Stimulated activated CD4-positive, alpha-beta T cell treated with anti-CD3 and anti-CD28 coated beads, Interleukin-4, amount 100 ng/mL, for 4 hours (primary cell): ENCODE measurements around the gene LRRC38.

Source experiments
- DNase-seq, 2 experiments: peaks; one replicate each; pipeline ENCODE4 v3.0.0-alpha.2; 2020

Gene LRRC38

GRCh38 chr1:13516606-13517005, 2.8 kb upstream of the LRRC38 start:
- no peak for DNase-seq

DNA sequence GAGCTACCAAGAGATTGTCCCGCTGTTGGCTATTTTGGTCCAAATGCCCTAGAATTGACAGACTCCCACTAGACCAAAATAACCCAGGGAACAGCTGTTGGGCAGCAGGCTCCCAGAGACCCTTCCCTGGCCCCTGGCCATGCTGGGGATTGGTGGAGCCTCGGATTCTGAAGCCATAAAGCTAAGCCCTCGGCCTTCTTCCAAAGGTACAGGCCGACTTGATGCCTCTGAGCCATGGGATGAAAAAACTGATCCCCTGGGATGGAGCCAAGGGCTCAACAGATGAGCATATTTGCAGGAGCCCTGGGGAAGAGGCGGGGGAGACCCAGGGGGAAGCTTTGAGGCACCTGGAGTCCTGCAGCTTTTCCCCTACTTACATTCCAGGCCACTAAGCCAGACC, 1.0 kb upstream of the LRRC38 start:
- no peak for DNase-seq

DNA sequence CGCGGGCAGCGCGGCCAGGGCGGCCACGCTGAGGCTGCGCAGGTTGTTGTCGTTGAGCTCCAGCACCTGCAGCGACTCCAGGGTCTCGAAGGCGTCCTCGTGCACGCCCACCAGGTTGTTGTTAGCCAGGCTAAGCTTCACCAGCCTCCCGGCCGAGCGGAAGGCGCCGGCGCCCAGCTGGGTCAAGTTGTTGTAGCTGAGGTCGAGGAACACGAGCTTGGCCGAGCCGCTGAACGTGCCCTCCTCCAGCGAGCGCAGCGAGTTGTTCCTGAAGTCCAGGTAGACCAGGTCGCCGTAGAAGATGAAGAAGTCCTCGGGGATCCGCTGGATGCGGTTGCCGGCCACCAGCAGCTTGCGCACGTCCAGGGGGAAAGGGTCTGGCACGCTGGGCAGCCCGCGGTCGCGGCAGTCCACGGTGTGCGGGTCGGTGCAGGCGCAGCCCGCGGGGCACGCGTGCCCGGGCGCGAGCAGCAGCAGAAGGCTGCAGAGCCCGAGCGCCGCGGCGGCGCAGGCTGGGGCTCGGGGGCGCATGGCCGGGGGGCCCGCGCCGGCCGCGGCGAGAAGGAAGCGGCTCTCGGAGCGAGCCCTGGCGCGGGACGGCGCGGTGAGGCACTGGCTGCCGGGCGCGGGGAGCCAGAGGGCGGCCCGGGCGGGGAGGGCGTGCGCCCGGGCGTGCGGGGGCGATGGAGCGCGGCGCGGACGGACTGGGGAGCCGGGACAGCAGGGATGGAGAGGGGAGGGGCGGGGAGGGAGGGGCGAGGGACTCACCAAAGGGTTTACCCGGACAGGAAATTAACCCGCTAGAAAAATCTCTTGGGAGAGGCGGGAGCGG, 524 bp downstream of the LRRC38 start:
- DNase-seq, result no peak

DNA sequence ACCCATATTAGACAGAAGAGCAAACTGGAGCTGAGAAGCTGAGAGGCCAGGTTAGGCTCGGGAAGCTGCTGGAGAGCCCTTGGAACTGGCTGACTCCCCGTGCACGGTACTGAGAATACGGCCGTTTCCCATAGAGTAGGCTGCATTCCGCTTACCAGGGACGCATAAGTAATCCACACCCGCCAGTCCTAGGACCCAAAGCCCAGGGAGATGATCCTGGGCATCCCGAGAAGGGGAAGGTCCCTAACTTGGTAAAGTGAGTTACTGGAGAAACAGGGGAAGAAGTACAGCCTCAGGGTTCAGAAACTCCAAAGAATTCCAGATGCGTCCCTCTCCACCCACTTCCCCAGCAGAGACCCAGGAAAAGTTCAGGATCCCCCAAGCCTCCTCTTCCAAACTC, 1.3 kb downstream of the LRRC38 start:
- no peak for DNase-seq

DNA sequence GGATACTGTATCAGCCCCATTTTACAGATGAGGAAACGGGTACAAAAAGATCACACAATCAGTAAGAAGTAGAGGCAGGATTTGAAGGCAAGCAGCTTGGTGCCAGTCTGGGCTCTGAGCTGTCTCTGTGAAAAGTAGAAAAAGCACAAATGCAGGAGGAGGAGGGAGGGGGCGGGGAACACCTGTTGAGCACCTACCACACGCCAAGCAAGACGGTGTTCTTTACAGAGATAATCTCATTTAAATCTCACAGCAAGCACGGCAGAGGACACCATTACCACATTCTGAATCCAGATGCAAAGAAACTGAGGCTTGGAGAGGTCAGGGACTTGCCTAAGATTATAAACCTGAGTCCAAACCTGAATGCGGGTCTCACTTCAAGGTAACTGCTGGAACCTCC, 3.3 kb downstream of the LRRC38 start:
- DNase-seq, result no peak

DNA sequence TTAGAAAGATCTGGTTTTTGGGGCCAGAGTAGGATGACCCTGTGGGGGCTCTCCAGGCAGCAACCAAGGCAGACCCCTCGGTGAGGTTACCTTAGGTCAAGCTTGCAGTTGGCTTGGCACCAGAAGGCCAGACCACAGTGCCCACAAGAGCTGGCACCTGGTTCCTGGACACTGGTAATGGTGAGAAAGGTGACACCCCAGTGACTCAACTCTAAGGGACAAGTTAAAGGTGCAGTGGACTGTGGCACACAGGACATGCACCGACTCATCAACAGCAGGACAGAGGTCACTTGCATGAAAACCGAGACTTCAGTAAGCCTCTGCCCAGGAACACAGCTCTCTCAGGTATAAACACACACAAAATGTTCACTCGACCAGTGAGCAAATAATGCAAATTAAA, 6.7 kb downstream of the LRRC38 start:
- no peak for DNase-seq

DNA sequence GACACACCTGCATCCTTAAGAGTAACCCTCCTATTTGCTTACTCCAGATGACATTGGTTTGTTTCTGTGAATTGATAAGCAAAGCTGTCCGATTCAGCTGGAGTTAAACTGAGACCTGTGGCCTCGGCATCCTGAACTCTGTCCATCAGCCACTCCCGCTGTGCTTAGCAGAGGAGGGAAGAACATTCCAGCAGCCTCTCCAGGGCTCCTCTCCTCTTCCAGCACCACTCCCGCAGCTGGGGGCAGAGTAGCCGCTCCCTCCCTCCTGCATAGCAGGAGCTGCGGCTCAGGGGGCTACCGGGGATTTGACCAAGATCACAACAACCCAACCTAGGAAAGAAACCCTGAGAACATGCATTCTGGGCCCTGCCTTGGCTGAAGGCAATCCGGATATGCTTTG, 8.8 kb downstream of the LRRC38 start:
- DNase-seq, result no peak

DNA sequence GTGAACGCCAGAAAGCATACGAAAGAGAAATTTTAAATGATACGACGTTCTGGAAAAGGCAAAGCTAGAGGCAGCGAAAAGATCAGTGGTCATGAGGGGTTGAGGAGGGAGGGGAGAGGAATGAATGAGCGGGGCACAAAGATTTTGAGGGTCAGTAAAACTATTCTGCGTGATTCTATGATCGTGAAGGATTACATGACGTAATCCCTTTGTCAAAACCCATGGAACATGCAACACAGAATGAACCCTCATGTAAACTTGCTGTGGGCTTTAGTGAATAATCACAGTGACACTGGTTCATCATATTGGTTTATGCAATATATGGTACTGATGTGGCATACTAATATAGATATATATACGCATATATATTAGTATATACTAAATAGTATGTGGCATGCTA, 13.0 kb downstream of the LRRC38 start:
- DNase-seq, result no peak

DNA sequence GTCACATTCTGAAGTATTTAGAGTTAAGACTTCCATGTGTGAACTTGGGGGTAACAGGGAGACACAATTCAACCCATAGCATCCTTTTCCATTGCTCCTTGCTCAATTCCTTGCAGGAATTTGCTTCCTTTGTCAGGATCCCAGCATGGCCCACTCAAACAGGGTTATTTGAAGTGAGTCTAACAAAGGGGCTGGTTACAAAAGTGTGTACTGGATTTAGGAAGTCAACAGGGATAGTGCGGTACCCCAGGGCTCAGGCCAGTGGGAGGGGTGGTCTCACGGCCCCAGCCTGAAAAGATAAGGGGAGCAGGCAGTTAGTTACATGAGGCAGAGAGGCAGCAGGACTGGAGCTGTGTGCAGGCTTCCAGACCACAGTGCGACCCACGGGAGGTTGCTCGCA, 14.4 kb downstream of the LRRC38 start:
- no peak for DNase-seq

DNA sequence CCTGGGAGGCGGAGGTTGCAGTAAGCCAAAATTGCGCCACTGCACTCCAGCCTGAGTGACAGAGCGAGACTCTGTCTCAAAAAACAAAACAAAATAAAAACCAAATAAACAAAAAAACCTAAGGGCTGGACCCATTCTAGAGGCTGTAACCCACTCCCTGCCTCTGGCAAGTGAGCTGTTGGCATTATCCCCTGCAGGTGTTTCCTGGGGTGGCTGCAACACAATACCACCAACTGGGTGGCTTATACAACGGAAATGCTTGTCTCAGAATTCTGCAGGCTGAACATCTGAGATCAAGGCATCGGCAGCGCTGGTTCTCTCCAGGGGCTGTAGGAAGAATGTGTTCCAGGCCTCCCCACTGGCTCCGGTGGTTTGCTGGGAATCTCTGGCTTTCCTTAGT, 15.2 kb downstream of the LRRC38 start:
- no peak for DNase-seq

GRCh38 chr1:13495186-13495585, 18.6 kb downstream of the LRRC38 start:
- no peak for DNase-seq

GRCh38 chr1:13494712-13495111, 19.1 kb downstream of the LRRC38 start:
- DNase-seq, result no peak

DNA sequence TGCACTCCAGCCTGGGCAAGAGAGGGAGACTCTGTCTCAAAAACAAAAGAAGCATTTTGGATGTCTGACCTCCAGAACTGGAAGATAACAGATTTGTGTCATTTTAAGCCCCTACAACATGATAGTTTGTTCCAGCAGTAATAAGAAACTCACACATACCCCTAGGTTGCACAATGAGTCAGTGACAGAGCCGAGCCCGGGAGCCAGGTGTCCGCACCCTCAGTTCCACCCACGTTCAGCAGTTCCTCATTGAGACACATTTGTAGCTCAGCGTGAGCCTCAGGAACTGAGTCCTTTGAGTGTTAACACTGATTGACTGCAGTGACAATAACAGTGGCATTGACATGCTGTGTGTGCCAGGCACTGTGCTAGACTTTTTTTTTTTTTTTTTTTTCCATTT, 19.8 kb downstream of the LRRC38 start:
- no peak for DNase-seq

DNA sequence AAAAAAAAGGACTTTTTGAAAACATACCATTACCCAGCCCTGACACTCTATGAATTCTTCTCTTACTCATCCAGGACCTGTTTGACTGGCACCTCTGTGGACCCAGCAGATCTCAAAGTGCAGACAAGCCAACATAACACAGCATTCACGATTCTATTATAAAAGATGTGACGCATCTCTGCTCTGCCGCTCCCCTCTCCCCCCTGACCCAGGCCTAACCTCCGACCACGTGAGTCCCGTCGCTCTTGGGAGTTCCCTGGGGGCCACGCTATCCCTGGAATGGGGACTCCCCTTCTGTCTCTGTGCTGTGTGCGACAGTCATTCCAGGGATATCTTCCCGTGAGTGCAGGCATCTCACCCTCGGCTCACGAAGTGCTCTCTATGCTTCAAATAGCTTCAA, 21.1 kb downstream of the LRRC38 start:
- DNase-seq, result no peak

DNA sequence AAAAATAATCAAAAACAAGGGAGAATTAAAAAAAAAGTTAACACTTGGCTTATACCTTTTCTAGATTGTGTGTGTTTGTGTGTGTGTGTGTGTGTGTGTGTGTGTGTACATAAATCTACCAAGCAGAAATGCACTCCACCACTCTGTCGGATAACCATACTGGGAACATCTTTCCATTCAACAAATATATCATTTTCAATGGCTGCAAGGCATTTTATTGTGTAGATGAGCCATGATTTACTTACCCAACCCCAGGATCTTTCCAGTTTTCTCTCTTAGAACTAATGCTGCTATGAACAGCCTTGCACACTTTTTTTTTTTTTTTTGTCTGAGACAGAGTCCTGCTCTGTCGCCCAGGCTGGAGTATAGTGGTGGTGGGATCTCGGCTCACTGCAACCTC, 25.8 kb downstream of the LRRC38 start:
- no peak for DNase-seq

GRCh38 chr1:13487143-13487868, 26.5 kb downstream of the LRRC38 start:
- no peak for DNase-seq

GRCh38 chr1:13483946-13484345, 29.9 kb downstream of the LRRC38 start:
- no peak for DNase-seq

DNA sequence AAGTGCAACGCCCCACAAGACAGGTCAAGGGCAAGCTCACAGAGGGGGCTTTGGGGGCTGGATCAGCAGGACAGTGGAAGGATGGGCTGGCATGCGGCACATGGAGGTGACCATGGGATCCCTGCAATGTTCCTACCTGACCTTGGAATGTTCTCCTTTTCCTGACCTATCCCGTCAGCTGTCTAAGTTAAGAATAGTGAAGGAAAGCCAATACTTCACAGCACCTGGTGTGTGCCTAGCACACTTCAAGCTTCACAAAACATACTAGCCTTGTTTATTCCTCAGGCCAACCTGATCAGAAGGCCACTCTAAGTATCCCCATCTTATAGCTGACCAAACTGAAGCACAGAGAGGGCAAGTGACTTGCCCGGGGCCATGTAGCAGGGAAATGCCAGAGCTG, 31.2 kb downstream of the LRRC38 start:
- DNase-seq, result no peak

DNA sequence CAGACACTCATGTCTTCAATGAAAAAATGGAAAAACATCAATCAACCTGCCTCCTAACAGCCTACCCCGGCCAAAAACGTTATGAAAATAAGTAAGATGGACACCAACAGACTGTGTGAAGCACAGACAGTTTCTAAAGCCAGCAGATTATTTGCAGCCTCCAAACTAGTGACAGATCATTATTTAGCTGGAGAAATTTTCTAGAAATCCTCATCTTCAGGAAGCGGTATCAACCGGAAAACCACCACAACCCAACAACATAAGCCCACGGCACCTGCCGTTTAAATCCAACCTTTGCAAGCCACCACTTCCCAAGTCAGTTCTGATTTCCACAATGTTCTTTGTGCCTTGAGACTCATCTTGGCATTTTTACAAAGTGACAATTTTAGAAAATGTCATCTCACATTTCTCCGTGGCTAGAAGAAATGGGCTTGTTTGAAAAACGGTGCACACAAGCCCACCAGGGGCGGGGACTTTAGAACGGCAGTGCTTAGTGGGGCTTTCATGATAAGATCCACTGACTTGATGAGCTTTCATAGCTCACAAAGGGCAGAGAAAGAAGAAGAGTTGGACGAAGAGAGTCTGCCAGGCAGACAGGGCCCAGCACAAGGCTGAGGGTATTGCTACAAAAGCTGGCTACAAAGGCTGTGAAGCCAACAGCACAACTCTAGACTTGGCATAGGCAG, 34.5 kb downstream of the LRRC38 start:
- DNase-seq, result no peak

GRCh38 chr1:13478692-13479091, 35.1 kb downstream of the LRRC38 start:
- DNase-seq, result no peak

DNA sequence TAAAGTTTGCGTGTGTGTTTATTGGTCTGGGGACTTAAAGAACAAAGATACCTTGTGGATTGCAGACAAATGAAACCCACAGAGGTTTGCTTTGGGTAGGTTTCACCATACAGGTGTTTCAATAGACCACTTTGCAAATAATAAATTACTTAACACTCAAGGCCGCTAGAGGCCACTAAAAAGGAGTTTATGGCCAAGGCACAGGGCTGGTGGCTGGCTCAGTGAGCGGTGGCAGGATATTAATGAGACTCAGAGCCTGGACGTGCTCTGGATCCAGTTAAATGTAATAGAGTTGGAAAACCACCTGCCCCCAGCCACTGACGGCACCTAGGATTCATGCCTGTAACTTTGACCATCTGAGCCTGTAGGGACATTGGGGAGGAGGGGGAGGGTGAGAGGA, 44.5 kb downstream of the LRRC38 start:
- DNase-seq, result no peak

DNA sequence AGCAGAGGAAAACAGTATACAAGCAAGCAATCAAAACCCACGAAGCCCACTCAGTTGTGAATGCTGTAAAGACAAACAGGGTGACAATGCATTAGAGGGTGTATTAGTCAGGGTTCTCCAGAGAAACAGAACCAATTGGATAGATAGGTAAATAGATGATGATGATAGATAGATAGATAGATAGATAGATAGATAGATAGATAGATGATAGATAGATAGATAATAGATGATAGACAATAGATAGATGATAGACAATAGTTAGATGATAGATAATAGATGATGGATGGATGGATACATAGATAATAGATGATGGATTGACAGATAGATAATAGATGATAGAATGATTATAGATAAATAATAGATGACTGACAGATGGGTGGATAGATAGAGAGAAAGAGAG, 48.3 kb downstream of the LRRC38 start:
- DNase-seq, result no peak

DNA sequence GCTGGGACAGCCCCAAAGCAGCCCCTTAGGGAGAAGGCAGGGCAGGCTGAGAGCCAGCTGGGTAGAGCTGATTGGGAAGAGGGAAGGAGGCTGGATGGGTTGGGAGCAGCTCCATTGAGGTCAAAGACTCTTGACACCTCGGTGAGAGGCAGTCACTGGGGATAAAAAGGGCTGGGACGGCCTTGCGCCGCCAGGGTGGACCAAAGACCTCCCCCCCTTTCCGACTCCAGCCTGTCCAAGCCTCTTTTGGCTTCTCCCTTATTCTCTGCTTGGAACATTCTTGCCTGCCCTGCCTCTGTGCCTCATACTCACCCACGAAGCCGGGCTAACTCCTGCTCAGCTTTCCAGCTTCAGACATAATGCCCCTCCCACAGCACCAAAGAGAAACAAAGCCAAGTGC, 51.1 kb downstream of the LRRC38 start:
- no peak for DNase-seq

GRCh38 chr1:13461977-13462376, 51.8 kb downstream of the LRRC38 start:
- no peak for DNase-seq
